HG02943 (cell line): ENCODE measurements around the gene ZFC3H1.

Experiments
- ATAC-seq: cut with Tn5 transposase; IDR thresholded peaks from one replicate; pipeline ENCODE4 v1.9.1; 2021; ENCODE audit warnings: mild to moderate bottlenecking, low read depth, moderate library complexity; ENCODE audit not compliant: unreplicated experiment

The ZFC3H1 gene

DNA sequence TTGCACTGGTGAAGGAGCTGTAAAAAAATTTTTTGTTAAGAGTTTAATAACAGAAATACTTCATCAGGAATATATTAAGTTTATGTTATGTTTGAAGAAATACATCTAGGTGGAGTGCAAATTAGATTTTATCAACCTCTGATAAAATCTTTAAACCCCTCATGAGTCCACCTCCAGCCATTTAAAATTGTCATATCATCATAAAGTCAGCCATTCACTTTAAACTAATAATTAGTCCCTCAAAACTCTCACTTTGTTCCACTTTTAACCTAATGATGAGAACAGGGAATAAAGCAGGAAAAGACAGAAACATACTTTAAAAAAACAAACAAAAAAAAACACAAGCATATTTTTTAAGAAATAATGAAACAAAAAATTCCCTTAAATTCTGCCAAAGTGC, 25.1 kb downstream of the ZFC3H1 start:
- ATAC-seq = no peak

DNA sequence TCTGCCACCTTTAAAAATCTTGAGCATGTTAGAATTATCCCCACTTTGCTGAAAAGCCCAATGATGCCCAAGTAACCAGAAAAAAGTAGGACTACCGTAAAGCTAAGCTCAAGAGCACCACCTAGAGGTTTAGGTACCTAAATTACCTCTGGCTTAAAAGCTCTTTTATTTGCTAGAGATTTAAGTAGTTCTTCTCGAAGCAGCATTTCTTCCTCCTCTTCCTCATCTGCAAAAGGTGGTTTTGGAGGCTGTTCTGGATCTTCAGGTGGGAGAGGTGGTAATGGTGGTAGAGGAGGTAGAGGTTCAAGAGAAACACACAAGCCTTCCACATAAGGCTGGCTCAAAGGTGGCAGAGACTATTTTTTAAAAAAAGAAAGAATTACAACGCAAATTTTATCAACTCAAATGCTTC, 26.9 kb downstream of the ZFC3H1 start:
- no peak for ATAC-seq

GRCh38 chr12:71627438-71628002, 36.1 kb downstream of the ZFC3H1 start:
- ATAC-seq = no peak

GRCh38 chr12:71626768-71627167, 36.9 kb downstream of the ZFC3H1 start:
- no peak for ATAC-seq

- ATAC-seq = no peak
Measured at GRCh38 chr12:71626098-71626497, 37.5 kb downstream of the ZFC3H1 start.

- no peak for ATAC-seq
Measured at GRCh38 chr12:71625476-71625875, 38.2 kb downstream of the ZFC3H1 start.

GRCh38 chr12:71621938-71622337, 41.7 kb downstream of the ZFC3H1 start:
- no peak for ATAC-seq

- no peak for ATAC-seq
Measured at GRCh38 chr12:71610031-71610795, 53.4 kb downstream of the ZFC3H1 start.

- no peak for ATAC-seq
Measured at GRCh38 chr12:71607494-71608330, 55.9 kb downstream of the ZFC3H1 start.

DNA sequence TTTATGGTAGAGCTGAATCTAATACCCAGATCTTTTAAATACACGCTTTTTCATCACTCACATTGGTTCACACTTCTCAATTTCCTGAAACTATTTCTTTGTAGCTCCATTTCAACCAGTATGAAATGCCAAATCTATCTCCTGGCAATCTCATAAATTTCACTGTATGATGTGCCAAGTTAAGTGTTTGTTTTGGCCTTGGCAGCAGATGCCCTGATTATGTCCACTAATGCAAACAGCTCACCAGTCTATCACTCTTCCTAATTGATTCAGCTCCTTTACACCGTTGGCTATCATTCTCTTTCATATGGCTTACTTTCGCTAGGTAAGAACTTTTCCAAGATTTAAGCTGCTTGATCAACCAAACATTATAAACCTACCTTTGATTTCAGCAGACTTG, 58.6 kb downstream of the ZFC3H1 start:
- ATAC-seq = no peak

GRCh38 chr12:71602761-71603577, 60.7 kb downstream of the ZFC3H1 start:
- ATAC-seq = no peak

GRCh38 chr12:71601546-71601945, 62.1 kb downstream of the ZFC3H1 start:
- ATAC-seq = no peak

DNA sequence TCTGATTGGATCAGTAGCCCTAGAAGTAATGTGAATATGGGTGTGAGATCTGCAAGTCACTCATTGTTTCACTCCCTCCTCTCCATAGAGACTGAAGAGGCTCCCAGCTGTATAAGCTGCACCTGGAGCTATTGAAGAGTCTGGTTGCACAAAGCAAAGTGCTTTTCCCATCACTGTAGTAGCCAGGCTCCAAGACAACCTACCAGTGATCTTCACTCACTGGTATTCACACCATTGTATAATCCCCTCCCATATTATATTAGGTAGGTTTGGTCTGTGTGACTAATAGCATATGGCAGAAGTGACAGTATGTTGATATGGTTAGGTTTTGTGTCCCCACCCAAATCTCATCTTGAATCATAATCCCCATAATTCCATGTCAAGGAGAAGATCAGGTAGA, 64.4 kb downstream of the ZFC3H1 start:
- no peak for ATAC-seq

DNA sequence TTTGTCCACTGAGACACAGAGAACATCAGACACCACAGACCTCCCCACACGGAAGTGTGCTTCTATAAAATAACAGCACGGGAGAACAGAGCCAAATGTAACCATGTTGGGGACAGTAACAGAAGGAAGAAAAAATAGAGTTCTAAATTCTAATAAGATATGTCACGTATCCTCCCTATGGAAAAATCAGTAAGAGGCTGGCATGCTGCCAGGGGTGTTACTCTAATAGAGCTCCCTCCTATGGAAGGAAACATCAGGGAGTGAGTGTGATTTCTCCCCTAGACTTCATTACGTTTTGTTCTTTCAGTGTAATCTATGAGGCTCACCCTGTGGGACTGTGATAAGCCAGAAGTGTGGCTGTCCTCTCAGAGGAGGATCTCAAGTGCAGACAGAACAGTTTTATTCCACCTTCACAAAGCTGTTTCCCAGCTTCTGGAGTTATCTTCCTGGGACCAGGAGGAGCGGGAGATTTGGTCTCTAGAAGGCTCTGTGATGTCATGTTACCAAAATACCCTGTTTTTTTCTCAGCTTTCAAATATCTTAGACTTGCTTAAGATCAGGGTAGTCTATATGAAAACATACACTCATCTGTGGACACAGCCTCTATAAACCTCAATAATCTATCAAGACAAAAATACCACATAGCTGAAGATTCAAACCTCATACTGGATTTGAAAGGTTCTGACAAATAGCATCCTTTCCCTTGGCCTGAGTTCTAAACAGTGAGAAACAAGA, 69.3 kb downstream of the ZFC3H1 start:
- no peak for ATAC-seq

- ATAC-seq = no peak
Measured at GRCh38 chr12:71592841-71593240, 70.8 kb downstream of the ZFC3H1 start.

GRCh38 chr12:71591601-71592000, 72.0 kb downstream of the ZFC3H1 start:
- ATAC-seq = no peak

DNA sequence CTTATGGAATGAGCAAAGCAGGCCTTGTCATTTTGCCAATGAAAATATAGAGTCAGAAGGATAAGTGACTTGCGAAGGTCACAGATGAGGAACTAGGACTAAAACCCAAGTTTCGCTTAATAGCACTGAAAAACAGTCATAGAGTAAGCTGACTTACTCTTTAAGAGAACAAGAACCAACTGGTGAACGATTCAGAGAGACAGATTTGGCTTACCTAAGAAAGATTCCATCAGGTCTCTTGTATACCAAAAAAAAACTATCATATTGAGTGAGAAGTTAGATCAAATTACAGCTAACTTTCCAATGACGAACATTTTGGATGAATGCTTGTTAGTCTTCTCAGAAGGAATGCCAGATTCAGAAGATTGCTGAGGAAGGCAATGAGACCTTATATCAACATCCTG, 74.2 kb downstream of the ZFC3H1 start:
- no peak for ATAC-seq

DNA sequence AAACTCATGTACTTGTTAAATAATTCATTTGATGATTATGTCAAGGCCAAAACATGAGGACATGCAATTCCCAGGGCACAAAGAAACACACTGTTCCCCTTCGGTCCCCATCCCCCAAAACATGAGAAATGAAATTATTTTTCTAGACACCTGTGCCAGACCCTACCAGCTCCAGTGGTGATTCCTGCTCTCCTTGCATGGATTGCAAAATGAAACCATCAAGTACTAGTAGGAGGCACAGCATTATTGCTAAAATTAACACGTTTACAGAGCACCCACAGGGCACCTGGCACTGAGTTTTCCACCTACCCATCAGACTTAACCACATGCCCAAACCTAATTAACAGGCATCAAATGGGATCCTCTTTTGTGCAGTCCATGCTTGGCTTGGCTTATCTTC, 76.6 kb downstream of the ZFC3H1 start:
- no peak for ATAC-seq

DNA sequence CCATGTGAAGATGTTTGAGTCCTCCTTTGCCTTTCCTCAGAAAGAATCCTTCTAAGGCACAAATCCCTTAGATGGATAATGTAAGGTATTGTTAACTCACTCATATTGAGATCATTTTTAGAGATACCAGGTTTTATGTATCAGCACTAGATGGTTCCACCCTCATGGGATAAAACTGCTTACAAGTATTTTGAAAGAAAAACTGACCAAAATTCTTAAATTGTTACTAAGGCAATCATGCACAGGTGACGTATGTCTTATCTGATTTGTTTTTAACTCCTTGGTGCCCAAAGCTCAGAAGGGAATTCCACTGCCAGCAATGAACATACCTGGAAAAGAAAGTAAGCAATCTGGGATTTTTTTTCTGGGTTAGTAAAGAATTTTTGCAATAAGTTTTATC, 78.4 kb downstream of the ZFC3H1 start:
- ATAC-seq = no peak

- no peak for ATAC-seq
Measured at GRCh38 chr12:71584356-71584755, 79.3 kb downstream of the ZFC3H1 start.
